ENCODE measurements around the gene KIF4A. TPM values are rescaled to one million over a fixed set of nuclear protein-coding genes. Genes with fewer than 3 reads are reported as not detected.

The KIF4A gene
- total and polyA plus RNA-seq, 2 of the 4 experiments (the other 2 are of a cell fraction): 10.0 to 19.0 TPM

DNA sequence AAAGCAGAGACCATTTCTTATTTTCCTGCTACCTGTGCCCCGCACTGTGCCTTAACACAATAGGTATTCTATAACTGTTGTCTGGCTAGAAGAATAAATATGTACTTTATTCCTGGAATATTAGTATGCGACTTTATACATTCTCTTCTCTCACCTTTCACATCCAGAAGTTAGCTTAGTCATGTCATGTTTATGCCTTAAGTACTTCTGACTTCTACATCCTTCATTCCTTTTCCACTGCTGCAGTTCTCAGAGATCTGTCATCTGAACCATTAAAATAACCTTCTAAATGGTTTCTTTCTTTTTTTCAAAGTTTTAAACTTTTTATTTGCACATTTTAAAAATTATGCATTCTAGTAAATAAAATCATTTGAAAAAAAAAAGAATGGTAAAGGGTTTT is 34.4 kb downstream of the KIF4A start:
- DNase-seq: peak; percentile 44

More for the DNA sequence above, 34.4 kb downstream of the KIF4A start:
- no peak overlapping the region for H3K9ac ChIP-seq (ENCODE audit: low read depth, low read length)
- H4K5ac ChIP-seq (ENCODE audit: low read depth, low read length): no peak overlapping the region
- H3K4me3 ChIP-seq (ENCODE audit: insufficient read depth, low read depth, low read length): no peak overlapping the region
- H3K4me1 ChIP-seq (ENCODE audit: control insufficient read depth, insufficient read depth, low read length): no peaks in the 10 kb centered on the region
- H3K9me1 ChIP-seq (ENCODE audit: insufficient read depth, low read length): no peaks in the 10 kb centered on the region
- no peak overlapping the region for H2BK120ac ChIP-seq (ENCODE audit: low read depth, low read length)
- no peak overlapping the region for H3K23ac ChIP-seq (ENCODE audit: low read depth, low read length)
- dilution Hi-C loops (cut with HindIII; ENCODE audit: low sequenced_read_pairs, unreplicated experiment): no loop called here
- no peak overlapping the region for H3K14ac ChIP-seq (replicated peaks; ENCODE audit: low read depth, low read length)
- H3K36me3 ChIP-seq (ENCODE audit: control insufficient read depth, insufficient read depth, low read length): no peaks in the 10 kb centered on the region
- in situ Hi-C loops (cut with MboI; ENCODE audit: low sequenced_read_pairs): no loop called here
- ChIA-PET CTCF (no interaction called here), POLR2A (ENCODE audit: unreplicated experiment) (no interaction called here)
- H2AFZ ChIP-seq (replicated peaks; ENCODE audit: low read length, poor library complexity): no peak overlapping the region
- no peaks in the 10 kb centered on the region for H4K20me1 ChIP-seq (ENCODE audit: insufficient read depth, low read length)
- no peak overlapping the region for H3K4ac ChIP-seq (ENCODE audit: low read depth, low read length)
- no CpG with 5 or more reads among the region's 2 CpGs for WGBS, 2 experiments (ENCODE audit: extremely low coverage in 2 of 2, insufficient read length in 1 of 2)
- H3K18ac ChIP-seq (ENCODE audit: low read depth, low read length): no peak overlapping the region
- H2AK9ac ChIP-seq (replicated peaks; ENCODE audit: low read depth, low read length, poor library complexity): no peak overlapping the region
- H2AK5ac ChIP-seq (ENCODE audit: low read depth, low read length): no peak overlapping the region
- intact Hi-C loops (cut with micrococcal nuclease): no loop called here
- no peak overlapping the region for H4K91ac ChIP-seq (ENCODE audit: insufficient read depth, low read depth, low read length)
- no peak overlapping the region for H2BK15ac ChIP-seq (ENCODE audit: low read depth, low read length)
- H3K79me1 ChIP-seq (ENCODE audit: low read depth in 1 of 2, low read length in 2 of 2): peaks cover 3 to 6% of the 10 kb centered on the region in 2 experiments; a peak in 2 of 4 replicates
- no peak overlapping the region for H3K4me2 ChIP-seq (ENCODE audit: low read depth, low read length)
- TF ChIP-seq, protein P1, sequence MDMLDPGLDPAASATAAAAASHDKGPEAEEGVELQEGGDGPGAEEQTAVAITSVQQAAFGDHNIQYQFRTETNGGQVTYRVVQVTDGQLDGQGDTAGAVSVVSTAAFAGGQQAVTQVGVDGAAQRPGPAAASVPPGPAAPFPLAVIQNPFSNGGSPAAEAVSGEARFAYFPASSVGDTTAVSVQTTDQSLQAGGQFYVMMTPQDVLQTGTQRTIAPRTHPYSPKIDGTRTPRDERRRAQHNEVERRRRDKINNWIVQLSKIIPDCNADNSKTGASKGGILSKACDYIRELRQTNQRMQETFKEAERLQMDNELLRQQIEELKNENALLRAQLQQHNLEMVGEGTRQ (IDR thresholded peaks at IDR 0.05; ENCODE audit: low read depth, low read length): no peak
- TF ChIP-seq BHLHE40 (IDR thresholded peaks at IDR 0.05; ENCODE audit: low read depth, low read length) (no peak), POLR2A (IDR thresholded peaks at IDR 0.05; ENCODE audit: low read depth, low read length) (no peak), RAD21 (IDR thresholded peaks at IDR 0.05; ENCODE audit: low read length) (no peak), RFX5 (IDR thresholded peaks at IDR 0.05; ENCODE audit: low read depth, low read length) (no peak), MXI1 (IDR thresholded peaks at IDR 0.05; ENCODE audit: borderline replicate concordance, low read depth, low read length) (no peak), SMC3 (IDR thresholded peaks at IDR 0.05; ENCODE audit: low read depth, low read length) (no peak), MAFK (IDR thresholded peaks at IDR 0.05; ENCODE audit: low read depth, low read length) (no peak), RCOR1 (IDR thresholded peaks at IDR 0.05; ENCODE audit: insufficient replicate concordance, low read length) (no peak), FOS (IDR thresholded peaks at IDR 0.05; ENCODE audit: low read depth, low read length) (no peak)
- TF ChIP-seq, protein P2, sequence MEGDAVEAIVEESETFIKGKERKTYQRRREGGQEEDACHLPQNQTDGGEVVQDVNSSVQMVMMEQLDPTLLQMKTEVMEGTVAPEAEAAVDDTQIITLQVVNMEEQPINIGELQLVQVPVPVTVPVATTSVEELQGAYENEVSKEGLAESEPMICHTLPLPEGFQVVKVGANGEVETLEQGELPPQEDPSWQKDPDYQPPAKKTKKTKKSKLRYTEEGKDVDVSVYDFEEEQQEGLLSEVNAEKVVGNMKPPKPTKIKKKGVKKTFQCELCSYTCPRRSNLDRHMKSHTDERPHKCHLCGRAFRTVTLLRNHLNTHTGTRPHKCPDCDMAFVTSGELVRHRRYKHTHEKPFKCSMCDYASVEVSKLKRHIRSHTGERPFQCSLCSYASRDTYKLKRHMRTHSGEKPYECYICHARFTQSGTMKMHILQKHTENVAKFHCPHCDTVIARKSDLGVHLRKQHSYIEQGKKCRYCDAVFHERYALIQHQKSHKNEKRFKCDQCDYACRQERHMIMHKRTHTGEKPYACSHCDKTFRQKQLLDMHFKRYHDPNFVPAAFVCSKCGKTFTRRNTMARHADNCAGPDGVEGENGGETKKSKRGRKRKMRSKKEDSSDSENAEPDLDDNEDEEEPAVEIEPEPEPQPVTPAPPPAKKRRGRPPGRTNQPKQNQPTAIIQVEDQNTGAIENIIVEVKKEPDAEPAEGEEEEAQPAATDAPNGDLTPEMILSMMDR (conservative IDR thresholded peaks at IDR 0.05; ENCODE audit: low read depth, low read length): no peak
- TF ChIP-seq, protein P3, sequence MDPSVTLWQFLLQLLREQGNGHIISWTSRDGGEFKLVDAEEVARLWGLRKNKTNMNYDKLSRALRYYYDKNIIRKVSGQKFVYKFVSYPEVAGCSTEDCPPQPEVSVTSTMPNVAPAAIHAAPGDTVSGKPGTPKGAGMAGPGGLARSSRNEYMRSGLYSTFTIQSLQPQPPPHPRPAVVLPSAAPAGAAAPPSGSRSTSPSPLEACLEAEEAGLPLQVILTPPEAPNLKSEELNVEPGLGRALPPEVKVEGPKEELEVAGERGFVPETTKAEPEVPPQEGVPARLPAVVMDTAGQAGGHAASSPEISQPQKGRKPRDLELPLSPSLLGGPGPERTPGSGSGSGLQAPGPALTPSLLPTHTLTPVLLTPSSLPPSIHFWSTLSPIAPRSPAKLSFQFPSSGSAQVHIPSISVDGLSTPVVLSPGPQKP (IDR thresholded peaks at IDR 0.05; ENCODE audit: borderline replicate concordance, low read depth, low read length): no peak
- BruUV-seq (replicated peaks): no TSS peak
- H2BK20ac ChIP-seq (ENCODE audit: low read depth, low read length): no peak overlapping the region
- no peak overlapping the region for H2BK5ac ChIP-seq (ENCODE audit: low read depth, low read length, poor library complexity, severe bottlenecking)
- H3K27ac ChIP-seq (ENCODE audit: insufficient read depth, low read length): no peak overlapping the region
- no peaks in the 10 kb centered on the region; the same call in 1 of the 2 replicates for H3K27me3 ChIP-seq (ENCODE audit: control insufficient read depth, insufficient read depth, low read length)
- no peak overlapping the region for H3K56ac ChIP-seq (ENCODE audit: extremely low read depth, insufficient read depth, low read length)
- no peaks in the 10 kb centered on the region for H3K9me3 ChIP-seq (ENCODE audit: control insufficient read depth, insufficient read depth, low read length)
- H4K8ac ChIP-seq (ENCODE audit: low read depth in 2 of 2, low read length in 2 of 2): no peak overlapping the region
- no peak for ATAC-seq (ENCODE audit: low read depth)
